Muscle of back (tissue), 13 donors: Measurements from ENCODE around the gene EFR3B. TPM values are rescaled to one million over a fixed set of nuclear protein-coding genes. Genes with fewer than 3 reads are reported as not detected.
"Not testable (repeated sequence)": the region's sequence is repeated elsewhere in the genome, so short reads cannot be mapped to it uniquely, and the experiment has no call there.

ENCODE experiments used
- DNase-seq, 3 donors: peaks; one replicate each; pipeline versions ENCODE4 v3.0.0 to v3.0.0-alpha.2; 2013
- long read RNA-seq, 9 donors: transcript quantifications; one replicate each; lab custom pipeline, GENCODE V29; 2026
- polyA plus RNA-seq, 10 donors: library from polyadenylated mRNA; unstranded; fragments of 120-200 nt; gene quantifications; one replicate each; pipeline ENCODE4 v1.2.1, GENCODE V29; 2013; ENCODE audit not compliant: insufficient read length in 10 of 10

The EFR3B gene
- polyA plus RNA-seq: 1 to 10 TPM; 3.5 to 6.4 (median 5.0) TPM
- long read RNA-seq, donor 1, full-length matches to known transcripts: 1 of 1 reads
- long read RNA-seq, donor 1, partial matches to known transcripts: 0 of 1 reads
- long read RNA-seq, donor 1, other reads (novel, unspliced or antisense): 0 of 1 reads
- long read RNA-seq, donor 2: 0 reads
- long read RNA-seq, donor 3: 0 reads
- long read RNA-seq, donor 4: 0 reads
- long read RNA-seq, donor 5: 0 reads
- long read RNA-seq, donor 6: 0 reads
- long read RNA-seq, donor 7: 0 reads
- long read RNA-seq, donor 8: 0 reads
- long read RNA-seq, donor 9: 0 reads

DNA sequence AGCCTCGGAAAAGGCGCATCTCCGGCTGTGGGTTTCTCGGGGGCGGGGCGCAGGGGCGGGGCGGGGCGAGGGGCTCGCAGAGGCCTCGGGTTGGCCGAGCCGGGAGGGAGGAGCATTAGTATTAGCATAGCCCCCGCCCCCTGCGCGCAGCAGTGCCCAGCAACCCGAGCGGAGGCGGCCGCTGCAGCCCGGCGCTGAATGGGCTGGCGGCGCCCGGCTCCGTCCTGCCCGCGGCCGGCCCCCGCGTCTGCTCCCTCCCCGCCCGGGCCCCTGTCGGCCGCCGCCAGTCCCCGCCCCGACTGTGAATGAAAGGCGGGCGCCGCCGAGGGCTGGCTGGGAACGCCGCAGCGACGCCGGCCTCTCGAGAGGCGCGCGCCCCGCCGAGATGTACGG lies at the start of gene EFR3B:
TSS of gene EFR3B (plus strand) at position 149 of the 393 bp plus-strand sequence. CDS start at position 386, 237 bp downstream.
- peak; percentile 95 to 97 (median 95) for DNase-seq

- no peak for DNase-seq
These were observed 48.3 kb upstream of the EFR3B start for GRCh38 chr2:24993406-24994145.

DNA sequence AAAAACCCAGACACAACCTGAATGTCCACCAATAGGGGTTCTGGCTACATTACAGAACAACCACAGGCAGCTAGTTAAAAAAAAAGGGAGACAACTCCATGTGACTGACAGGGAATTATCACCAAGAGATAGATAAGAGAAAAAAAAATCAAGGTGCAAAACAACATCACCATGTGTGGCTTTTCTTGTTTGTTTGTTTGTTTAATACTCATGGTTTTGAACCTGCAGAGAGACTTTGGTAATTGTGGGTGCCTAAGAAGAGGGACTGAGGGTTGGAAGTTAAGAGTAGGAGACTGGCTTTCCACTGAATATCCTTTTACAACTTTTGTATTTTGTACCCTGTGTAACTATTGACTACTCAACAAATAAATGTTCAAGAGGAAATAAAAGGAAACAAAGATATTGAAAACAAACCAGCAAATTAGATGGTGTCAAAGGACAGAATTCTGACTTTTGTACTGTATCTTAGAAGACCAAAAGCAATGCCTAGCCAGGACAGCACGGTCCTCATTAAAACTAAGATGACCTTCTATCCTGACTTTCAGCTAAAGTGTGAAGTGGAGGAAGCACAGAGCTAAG lies 47.6 kb upstream of the EFR3B start:
- DNase-seq: no peak

GRCh38 chr2:24999097-24999496 lies 42.8 kb upstream of the EFR3B start:
- not testable (repeated sequence) for DNase-seq

DNA sequence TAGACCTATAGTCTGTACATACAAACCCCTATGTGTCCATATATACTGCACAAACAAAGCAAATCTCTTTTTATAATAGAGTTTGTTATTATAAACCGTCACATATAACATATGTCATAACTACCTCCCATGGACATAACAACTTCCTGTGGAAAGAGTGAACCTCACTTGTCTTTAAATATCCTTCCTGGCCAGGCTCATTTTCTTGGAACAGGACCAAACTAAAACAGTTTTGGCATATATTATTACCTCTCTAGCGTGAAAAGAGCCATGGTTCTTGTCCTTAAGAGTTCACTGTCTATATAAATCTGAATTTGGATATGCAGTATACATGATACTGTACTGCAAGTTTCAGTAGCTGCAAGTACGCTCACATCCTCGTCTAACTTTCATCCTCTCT lies 41.8 kb upstream of the EFR3B start:
- DNase-seq: peak in 2 of 3 donors; percentile 22 to 46

DNA sequence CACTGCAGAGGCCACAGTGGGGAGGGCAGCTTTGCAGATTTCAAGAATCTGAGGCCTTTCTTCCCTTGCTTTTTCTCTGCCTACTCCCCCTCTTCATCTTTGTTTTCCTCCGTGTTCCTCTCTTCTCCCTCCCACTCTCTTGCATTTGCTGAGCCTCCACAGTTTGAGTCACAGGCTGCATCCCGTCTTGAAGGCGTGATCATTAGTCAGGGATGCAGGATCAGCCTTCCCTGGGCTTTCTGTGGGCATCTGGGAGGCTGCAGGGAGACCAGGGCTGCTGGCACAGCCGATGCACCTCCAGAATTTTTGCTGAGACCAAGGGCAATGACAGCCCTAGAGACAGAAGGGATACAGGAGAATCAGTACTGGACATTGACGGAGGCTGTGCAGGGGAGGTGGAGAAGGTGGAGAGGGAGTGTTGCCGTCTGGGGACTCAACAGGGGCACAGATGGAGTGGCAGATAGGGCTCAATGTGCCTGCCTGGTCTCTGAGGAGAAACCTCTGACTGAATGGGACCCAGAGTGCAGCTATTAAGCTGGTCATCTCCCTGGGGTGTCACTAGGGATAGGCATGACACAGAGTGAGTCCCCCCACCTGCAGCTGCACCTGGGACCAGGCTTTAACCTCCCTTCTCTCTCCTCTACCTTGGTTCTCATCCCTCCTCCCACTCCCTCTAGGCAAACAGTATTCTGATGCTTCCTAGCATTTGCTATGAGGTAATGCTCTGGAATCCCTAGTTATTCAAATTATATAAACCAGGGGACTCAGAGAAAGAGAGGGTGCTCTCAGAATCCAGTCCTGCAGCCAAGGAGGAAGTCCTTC lies 41.2 kb upstream of the EFR3B start:
- no peak for DNase-seq

GRCh38 chr2:25001325-25001637 lies 40.6 kb upstream of the EFR3B start:
- no peak for DNase-seq

DNA sequence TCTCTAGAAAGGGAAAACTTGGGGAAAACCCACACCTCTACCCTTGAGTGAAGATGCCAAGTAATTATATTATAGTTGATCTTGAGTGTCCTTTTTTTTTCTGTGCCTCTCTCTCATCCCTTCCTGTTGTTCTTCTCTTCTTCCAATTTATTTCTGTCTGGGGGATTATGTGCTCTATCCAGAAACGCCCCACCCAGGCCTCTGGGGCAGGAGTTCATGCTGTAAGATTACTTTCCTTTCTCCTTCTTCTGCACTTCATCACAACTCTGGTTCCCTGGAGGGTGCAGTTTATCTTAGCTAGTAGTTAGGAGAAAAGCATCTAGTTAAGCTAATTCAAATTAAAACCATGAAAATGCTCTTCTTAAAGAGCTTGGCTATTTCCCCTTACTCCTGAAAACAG lies 39.8 kb upstream of the EFR3B start:
- no peak for DNase-seq

DNA sequence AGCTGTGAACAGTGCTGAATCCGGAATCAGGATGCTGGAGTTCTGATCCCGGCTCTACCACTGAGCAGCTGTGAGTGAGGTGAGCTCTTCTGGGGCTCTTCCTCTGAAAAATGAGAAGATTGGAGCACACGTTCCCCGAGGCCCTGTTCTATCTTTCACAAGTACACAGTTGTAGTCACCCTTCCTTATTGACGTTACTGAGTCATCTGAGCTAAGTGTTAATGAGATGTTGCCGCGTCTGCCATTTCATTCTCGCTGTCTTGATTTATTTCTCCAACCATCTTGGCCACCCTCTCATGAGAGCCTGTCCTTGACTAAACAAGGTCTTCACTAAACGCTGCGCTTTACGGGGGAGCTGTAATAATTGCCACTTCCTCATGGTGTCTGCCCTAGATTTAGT lies 31.9 kb upstream of the EFR3B start:
- DNase-seq: peak in 1 of 3 donors; percentile 12

- not testable (repeated sequence) for DNase-seq
These were observed 30.5 kb upstream of the EFR3B start for GRCh38 chr2:25011342-25011741.

- DNase-seq: no peak
These were observed 27.2 kb upstream of the EFR3B start for GRCh38 chr2:25014631-25015030.

GRCh38 chr2:25018681-25019080 lies 23.2 kb upstream of the EFR3B start:
- no peak for DNase-seq

GRCh38 chr2:25021791-25022362 lies 20.0 kb upstream of the EFR3B start:
- DNase-seq: no peak

DNA sequence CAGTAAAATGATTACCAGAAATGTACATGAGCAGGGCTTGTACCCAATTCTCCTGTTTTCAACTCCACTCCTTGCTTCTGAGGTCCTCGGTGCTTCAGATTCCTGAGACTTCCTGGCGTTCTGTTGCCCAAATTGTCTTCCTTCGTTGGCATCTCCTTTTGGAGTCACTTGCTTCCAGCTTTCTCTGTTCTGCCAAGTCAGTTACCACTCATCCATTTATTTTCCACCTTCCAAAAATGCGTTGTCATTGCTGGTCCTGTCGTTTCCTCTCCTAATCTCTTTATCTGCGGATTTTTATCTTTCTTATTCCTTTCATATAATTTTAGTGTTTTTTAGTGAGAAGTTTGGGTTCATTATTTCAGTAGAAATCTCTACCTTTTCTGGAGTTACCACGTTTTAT lies 18.5 kb upstream of the EFR3B start:
- DNase-seq: no peak

DNA sequence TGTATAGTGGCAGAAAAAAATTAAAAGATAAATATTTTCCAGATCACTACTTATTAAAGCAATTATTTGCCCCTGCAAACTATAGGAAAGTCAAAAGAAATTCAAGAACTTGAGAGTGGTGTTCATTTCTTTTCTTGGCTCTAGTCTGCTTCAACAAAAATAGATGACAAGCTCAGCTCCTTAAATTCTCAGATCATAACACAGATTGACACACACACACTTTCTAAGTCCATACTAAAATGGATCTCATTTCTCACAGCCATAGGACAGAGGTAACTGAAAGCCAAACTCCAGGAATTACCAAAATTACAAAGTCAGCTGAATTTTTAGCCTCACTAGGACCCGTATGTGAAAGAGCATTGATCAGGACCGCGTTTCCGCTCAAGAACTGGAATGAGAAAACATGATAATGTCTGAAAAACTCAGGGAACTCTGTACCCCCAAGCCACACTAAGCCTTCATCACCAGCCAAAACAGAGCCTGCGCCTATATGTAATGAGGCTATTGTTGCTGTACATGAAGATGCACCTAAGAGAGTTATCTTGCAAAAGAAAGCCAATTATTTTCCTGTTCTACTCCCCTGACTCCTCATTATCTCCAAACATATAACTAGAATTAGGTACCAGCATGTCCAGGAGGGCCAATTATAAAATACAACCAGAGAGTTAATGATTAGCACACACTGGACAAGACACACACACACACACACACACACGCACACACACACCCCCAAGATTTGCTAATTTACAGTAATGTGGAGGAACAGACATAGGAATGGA lies 16.5 kb upstream of the EFR3B start:
- no peak for DNase-seq

DNA sequence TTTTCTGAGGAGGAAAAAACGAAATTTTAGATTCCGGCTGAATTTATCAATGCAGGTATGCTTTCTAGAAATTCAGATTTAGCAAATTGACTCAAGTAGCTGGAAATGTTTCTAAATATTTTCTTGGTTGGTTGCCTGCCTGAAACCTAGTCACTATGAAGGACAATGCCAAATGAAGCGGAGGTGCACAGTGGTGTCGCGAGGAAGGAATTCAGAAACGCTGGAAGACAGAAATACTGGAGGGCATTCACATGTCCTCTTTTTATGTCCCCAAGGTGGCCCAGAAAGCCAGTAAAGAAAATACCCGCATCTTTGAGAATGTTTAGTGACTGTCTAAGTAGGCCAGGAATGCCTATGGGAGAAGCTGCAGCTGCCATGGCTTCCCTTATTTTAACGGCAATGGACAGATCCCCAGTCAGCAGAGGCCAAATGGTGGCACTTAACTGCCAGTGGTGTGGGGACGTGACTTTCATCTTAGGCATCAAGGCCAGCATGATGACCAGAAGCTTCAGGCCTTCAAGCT lies 15.8 kb upstream of the EFR3B start:
- no peak for DNase-seq

- DNase-seq: no peak
These were observed 12.7 kb upstream of the EFR3B start for GRCh38 chr2:25029183-25029554.

DNA sequence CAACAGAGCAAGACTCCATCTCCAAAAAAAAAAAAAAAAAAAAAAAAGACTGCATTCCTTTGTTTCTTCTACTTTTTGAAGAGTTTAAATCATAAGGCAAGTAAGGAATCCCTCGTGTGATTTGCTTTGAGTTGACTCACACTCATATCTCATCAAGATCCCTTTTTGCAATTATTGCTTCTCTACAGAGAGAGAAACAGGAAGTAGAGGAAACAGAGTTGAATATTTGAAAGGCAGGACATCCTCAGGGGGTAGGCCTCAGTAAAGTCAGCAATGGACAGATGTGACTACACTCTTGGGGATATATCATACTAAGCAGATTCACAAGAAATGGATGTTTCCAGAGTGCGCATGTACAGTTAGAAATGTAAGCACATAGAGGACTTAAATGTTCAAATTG lies 11.2 kb upstream of the EFR3B start:
- DNase-seq: peak in 1 of 3 donors; percentile 20

DNA sequence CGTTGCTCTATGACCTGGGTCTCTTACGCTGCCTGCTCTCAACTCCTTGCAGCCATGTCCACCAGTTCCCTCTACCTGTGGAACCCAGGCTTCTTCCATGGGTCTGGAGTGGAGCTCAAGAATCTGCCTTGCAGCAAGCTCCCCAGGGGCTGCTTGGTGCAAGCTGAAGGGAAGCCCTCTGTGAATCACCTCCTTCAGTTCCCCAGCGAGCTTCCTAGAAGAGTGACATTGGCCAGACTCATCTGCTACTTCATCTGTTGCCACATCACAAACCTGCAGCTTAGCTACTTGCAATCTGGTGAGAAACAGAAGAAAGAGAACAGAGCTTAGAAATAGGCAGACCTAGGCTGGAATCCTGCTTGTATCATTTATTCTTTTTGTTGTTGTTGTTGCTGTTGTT lies 9.8 kb upstream of the EFR3B start:
- no peak for DNase-seq

DNA sequence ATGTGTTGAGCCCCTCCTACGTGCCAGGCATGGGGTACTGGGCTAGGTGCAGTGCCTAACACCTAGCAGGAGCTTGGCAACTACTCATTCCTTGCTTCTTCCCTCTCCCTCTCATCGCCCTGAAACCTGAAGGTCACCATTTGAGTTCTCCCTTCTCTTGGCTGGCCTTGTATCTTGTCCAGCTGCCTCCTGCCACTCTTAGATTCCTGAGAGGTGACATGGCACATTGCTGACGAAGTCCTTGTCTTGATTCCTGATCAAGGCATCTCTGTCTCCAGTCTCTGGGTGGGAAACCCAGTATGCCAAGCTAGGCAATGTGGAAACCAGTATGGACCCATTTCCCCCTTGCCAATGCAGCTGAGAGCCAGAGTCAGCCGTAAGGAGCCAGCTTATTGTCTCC lies 9.0 kb upstream of the EFR3B start:
- no peak for DNase-seq

- DNase-seq: no peak
These were observed 7.8 kb upstream of the EFR3B start for GRCh38 chr2:25034081-25034480.
